Calu3 (cell line): ENCODE results near the gene HAS3. TPM values are rescaled to one million over a fixed set of nuclear protein-coding genes. Genes with fewer than 3 reads are reported as not detected.

Source experiments
- BruUV-seq: library from RNA; stranded (reverse); fragments of 400-500 nt; replicated peaks from 2 replicates; lab custom pipeline; 2021; lab: Mats Ljungman, UMichigan
- CTCF ChIA-PET: fragments of 300-600 bp; sonication (Branson Sonifier 250); formaldehyde crosslinking; loops from one replicate; lab custom pipeline; 2022; ENCODE audit warnings: antibody characterized with exemption; lab: Charles Lee
- DNase-seq: peaks from one replicate; pipeline ENCODE4 v3.0.0; 2022
- H3K27ac Mint-ChIP-seq: one replicate; pipeline ENCODE4 v1.8.0; 2022; ENCODE audit warnings: mixed read lengths; ENCODE audit not compliant: unreplicated experiment
- H3K27me3 Mint-ChIP-seq: one replicate; pipeline ENCODE4 v1.8.0; 2022; ENCODE audit warnings: mixed read lengths; ENCODE audit not compliant: unreplicated experiment
- H3K36me3 Mint-ChIP-seq: one replicate; pipeline ENCODE4 v1.8.0; 2022; ENCODE audit warnings: mild to moderate bottlenecking, moderate library complexity, mixed read lengths; ENCODE audit not compliant: insufficient read depth, unreplicated experiment
- H3K4me1 Mint-ChIP-seq: one replicate; pipeline ENCODE4 v1.8.0; 2022; ENCODE audit warnings: mild to moderate bottlenecking, low read depth, mixed read lengths; ENCODE audit not compliant: unreplicated experiment
- H3K4me3 Mint-ChIP-seq: one replicate; pipeline ENCODE4 v1.8.0; 2022; ENCODE audit warnings: mild to moderate bottlenecking, low read depth, moderate library complexity, mixed read lengths; ENCODE audit not compliant: unreplicated experiment
- H3K9me3 Mint-ChIP-seq: one replicate; pipeline ENCODE4 v1.8.0; 2022; ENCODE audit warnings: low read depth, mixed read lengths; ENCODE audit not compliant: unreplicated experiment
- intact Hi-C: fragments of 100-400 bp; cut with micrococcal nuclease; formaldehyde crosslinking; loops from one replicate; pipeline ENCODE4 v1.10.0; 2022; ENCODE audit not compliant: unreplicated experiment
- total RNA-seq: library from RNA; stranded (reverse); gene quantifications from 2 replicates; pipeline ENCODE4 v1.2.3, GENCODE V29; 2022
- TF ChIP-seq, protein P1 (sequence below): fragments of 200-600 bp; IDR thresholded peaks from one replicate; pipeline ENCODE4 v1.8.0; 2022; ENCODE audit warnings: antibody characterized with exemption; ENCODE audit not compliant: unreplicated experiment

HAS3 gene
- total RNA-seq, 1 experiment from 2014 or later: 33.2 TPM

DNA sequence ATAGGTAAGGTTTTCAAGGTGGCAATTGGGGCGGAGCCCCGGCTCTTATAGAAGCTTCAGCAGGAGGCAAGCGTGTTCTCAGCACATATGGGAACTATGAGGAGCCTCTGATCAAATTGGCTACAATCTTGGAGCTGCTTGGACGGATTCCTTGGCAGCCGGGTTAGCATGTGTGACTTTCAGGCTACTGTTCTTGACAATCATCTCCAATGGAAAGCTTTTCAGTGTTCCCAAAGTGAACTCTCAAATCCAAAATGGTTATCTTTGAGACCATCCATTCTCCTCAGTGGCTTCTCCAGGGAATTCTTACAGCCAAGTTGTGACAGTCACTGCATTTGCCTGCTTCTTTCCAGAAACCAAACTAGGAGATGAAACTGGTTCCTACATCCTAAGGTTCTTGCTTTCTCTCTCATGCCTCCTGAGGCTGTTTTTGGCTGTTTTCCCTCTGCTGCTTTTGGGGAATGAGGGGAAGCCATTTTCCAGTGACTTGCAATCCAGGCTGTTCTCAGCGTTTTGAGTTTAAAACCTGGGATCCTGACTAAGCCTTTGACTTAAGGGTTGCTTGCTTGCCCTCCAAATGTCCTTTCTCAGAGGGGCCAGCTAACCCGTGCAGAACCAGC is 10.9 kb downstream of the HAS3 start:
- peaks cover 76% of the 10 kb centered on the region for H3K36me3 Mint-ChIP-seq
- H3K4me1 Mint-ChIP-seq: peaks cover 10% of the 10 kb centered on the region
- TF ChIP-seq, protein P1, sequence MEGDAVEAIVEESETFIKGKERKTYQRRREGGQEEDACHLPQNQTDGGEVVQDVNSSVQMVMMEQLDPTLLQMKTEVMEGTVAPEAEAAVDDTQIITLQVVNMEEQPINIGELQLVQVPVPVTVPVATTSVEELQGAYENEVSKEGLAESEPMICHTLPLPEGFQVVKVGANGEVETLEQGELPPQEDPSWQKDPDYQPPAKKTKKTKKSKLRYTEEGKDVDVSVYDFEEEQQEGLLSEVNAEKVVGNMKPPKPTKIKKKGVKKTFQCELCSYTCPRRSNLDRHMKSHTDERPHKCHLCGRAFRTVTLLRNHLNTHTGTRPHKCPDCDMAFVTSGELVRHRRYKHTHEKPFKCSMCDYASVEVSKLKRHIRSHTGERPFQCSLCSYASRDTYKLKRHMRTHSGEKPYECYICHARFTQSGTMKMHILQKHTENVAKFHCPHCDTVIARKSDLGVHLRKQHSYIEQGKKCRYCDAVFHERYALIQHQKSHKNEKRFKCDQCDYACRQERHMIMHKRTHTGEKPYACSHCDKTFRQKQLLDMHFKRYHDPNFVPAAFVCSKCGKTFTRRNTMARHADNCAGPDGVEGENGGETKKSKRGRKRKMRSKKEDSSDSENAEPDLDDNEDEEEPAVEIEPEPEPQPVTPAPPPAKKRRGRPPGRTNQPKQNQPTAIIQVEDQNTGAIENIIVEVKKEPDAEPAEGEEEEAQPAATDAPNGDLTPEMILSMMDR: no peak
- H3K27me3 Mint-ChIP-seq: no peaks in the 10 kb centered on the region
- intact Hi-C loops: loop anchor here (10.0 kb wide), 1 partner anchor 412 kb away; no protein-coding TSS in a partner anchor
- no peak overlapping the region for H3K4me3 Mint-ChIP-seq
- CTCF ChIA-PET: interaction anchor here (0.6 kb wide), 1 partner anchor 1401 kb away, joined by 4 read pairs; no protein-coding TSS in a partner anchor
- DNase-seq: no peak
- no peaks in the 10 kb centered on the region for H3K9me3 Mint-ChIP-seq
- no TSS peak for BruUV-seq
- H3K27ac Mint-ChIP-seq: no peak overlapping the region

DNA sequence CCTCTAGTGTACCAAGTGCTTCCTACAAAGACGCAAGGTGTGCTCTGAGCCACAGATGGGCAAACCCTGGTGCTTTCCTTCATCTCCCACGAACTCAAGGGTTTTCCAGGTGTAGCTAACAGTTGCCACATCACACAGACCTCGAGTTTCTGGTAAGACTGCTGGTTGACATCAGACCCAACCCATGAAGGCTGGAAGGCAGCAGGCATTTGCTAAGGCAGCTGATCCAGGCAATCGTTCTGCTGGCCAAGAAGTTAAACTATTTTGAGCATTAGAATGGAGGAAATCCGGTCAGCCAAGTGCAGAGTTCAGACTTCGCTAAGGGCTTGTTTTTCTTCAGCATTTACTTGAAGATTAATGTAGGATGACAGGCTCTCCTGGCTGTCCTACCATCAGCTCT is 11.5 kb downstream of the HAS3 start:
- TF ChIP-seq, protein P1: no peak
- intact Hi-C loops: loop anchor here (10.0 kb wide), 1 partner anchor 412 kb away; no protein-coding TSS in a partner anchor
- DNase-seq: no peak
- H3K27me3 Mint-ChIP-seq: no peaks in the 10 kb centered on the region
- no peak overlapping the region for H3K4me3 Mint-ChIP-seq
- H3K27ac Mint-ChIP-seq: no peak overlapping the region
- CTCF ChIA-PET: interaction anchor here (0.7 kb wide), 1 partner anchor 269 kb away, joined by 4 read pairs; no protein-coding TSS in a partner anchor
- no TSS peak for BruUV-seq
- peaks cover 5% of the 10 kb centered on the region for H3K4me1 Mint-ChIP-seq
- peaks cover 72% of the 10 kb centered on the region for H3K36me3 Mint-ChIP-seq
- H3K9me3 Mint-ChIP-seq: no peaks in the 10 kb centered on the region

DNA sequence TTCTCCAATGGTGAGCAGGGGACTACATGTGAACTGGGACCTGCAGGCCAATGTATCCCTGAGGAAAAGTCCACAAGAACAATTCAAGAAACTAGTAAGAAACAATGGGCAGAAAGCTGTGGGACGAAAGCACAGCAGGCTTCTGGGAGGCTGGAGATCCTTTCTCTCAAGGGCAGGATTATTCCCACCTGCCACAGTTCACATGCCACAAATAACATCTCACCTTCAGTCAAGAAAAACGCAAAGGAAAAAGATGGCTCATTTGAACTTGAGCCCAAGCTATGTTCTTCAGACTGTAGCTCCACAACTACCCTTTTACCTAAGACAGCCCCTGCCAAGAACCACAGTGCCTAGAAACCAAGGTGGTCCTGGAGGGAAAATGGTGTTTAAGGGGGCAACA is 13.0 kb downstream of the HAS3 start:
- BruUV-seq: no TSS peak
- H3K4me1 Mint-ChIP-seq: no peaks in the 10 kb centered on the region
- no peak overlapping the region for H3K4me3 Mint-ChIP-seq
- H3K27me3 Mint-ChIP-seq: no peaks in the 10 kb centered on the region
- intact Hi-C loops: loop anchor here (10.0 kb wide), 1 partner anchor 414 kb away; no protein-coding TSS in a partner anchor
- H3K36me3 Mint-ChIP-seq: peaks cover 57% of the 10 kb centered on the region
- H3K9me3 Mint-ChIP-seq: no peaks in the 10 kb centered on the region
- DNase-seq: no peak
- H3K27ac Mint-ChIP-seq: no peak overlapping the region
- TF ChIP-seq, protein P1: no peak
- CTCF ChIA-PET: no interaction called here

DNA sequence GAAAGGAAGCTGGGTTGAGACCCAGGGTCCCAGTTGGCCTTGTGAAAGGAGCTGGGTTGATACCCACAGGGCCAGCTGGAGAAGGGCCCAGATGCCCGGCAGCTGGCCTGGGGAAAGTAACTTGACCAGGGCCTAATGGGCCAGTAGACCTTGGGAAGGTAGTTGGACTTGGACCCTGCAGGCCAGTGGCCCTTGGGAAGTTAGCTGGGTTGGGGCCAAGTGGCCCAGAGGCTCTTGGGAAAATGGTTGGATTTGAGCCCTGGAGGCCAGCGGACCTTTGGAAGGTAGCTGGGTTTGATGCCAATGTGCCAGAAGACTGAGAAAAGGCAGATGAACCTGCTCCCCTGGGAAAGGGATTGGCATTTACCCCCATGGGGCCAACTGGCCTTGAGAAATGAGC is 13.5 kb downstream of the HAS3 start:
- CTCF ChIA-PET: no interaction called here
- Mint-ChIP-seq H3K36me3 (peaks cover 52% of the 10 kb centered on the region), H3K9me3 (no peaks in the 10 kb centered on the region), H3K4me3 (no peak overlapping the region), H3K27me3 (no peaks in the 10 kb centered on the region), H3K27ac (no peak overlapping the region), H3K4me1 (no peaks in the 10 kb centered on the region)
- TF ChIP-seq, protein P1: no peak
- DNase-seq: no peak
- no TSS peak for BruUV-seq
- intact Hi-C loops: loop anchor here (10.0 kb wide), 1 partner anchor 414 kb away; no protein-coding TSS in a partner anchor
